ENCODE data around the gene FNDC8. TPM values are rescaled to one million over a fixed set of nuclear protein-coding genes. Genes with fewer than 3 reads are reported as not detected.
"Not testable (repeated sequence)": the region's sequence is repeated elsewhere in the genome, so short reads cannot be mapped to it uniquely, and the experiment has no call there.

Gene FNDC8
- total RNA-seq, 1 experiment from 2014 or later, result not detected

DNA sequence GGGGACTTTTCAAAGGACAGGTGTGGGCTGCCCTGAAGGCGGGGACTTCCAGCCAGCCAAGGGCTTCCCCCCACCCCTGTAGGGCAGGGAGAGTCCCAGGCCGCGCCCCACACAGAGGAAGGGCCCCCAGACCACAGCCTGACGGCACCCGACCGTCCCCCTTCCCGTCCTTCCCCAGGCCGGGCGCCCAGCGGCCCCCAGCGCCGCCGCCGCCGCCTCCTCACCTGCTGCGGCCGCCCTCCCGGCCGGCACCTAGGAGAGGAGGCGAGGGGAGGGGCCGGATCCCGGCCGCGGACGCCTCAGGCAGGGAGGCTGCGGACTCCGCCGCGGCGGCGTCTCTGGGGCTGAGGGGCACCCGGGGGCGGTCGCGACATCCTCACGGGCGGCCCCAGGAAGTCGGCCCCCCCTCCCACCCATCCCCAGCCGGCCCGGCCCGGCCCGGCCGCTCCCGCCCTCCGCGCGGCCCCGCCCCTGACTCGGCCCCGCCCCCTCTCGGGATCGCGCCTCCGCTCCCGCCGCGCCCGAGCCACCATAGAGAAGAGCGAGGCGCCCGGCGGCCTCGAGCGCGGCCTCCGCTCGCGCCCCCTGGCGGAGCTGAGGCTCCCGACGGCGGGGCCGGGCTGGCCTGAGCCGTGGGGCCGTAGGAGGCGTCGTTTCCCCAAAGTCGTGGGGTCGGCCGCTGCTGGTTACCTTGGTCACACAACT, 32.4 kb upstream of the FNDC8 start:
- H3F3A ChIP-seq (ENCODE audit: low read length, unreplicated experiment), result peaks cover 6% of the 10 kb centered on the region
- no peaks in the 10 kb centered on the region for H3K36me3 ChIP-seq (ENCODE audit: low read depth, low read length)
- no peaks in the 10 kb centered on the region for H3K27me3 ChIP-seq (ENCODE audit: low read length)
- CTCF ChIA-PET, result interaction anchor here (0.6 to 1.1 kb wide), 3 partner anchors 34 to 97 kb away, joined by 3 read pairs; no protein-coding TSS in a partner anchor
- H2AFZ ChIP-seq (ENCODE audit: low read length), result peak overlapping the region; percentile 75
- ATAC-seq, result peak; percentile 70
- peak; percentile 83 for DNase-seq
- H3K9me3 ChIP-seq (ENCODE audit: low read length), result no peaks in the 10 kb centered on the region
- H4K20me1 ChIP-seq (ENCODE audit: low read length), result no peaks in the 10 kb centered on the region
- H3K9ac ChIP-seq (ENCODE audit: low read length), result peak overlapping the region; percentile 100
- TF ChIP-seq EZH2 (IDR thresholded peaks at IDR 0.05; ENCODE audit: low read length, unreplicated experiment) (no peak), EZH2phosphoT487 (IDR thresholded peaks at IDR 0.05; ENCODE audit: borderline replicate concordance, low read length) (no peak)
- TF ChIP-seq, protein P1, sequence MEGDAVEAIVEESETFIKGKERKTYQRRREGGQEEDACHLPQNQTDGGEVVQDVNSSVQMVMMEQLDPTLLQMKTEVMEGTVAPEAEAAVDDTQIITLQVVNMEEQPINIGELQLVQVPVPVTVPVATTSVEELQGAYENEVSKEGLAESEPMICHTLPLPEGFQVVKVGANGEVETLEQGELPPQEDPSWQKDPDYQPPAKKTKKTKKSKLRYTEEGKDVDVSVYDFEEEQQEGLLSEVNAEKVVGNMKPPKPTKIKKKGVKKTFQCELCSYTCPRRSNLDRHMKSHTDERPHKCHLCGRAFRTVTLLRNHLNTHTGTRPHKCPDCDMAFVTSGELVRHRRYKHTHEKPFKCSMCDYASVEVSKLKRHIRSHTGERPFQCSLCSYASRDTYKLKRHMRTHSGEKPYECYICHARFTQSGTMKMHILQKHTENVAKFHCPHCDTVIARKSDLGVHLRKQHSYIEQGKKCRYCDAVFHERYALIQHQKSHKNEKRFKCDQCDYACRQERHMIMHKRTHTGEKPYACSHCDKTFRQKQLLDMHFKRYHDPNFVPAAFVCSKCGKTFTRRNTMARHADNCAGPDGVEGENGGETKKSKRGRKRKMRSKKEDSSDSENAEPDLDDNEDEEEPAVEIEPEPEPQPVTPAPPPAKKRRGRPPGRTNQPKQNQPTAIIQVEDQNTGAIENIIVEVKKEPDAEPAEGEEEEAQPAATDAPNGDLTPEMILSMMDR (conservative IDR thresholded peaks at IDR 0.05; ENCODE audit: low read depth, low read length), result peak; percentile 62
- peak overlapping the region; percentile 88 for H3K4me3 ChIP-seq (ENCODE audit: low read length)
- H3K4me1 ChIP-seq (ENCODE audit: insufficient read depth, low read length), result peaks cover 41% of the 10 kb centered on the region
- peak overlapping the region; percentile 96 for H3K4me2 ChIP-seq (ENCODE audit: low read length)
- intact Hi-C loops (cut with micrococcal nuclease), result loop anchor here (1.0 to 5.0 kb wide), 2 partner anchors 67 to 91 kb away; no protein-coding TSS in a partner anchor
- H3K9me2 ChIP-seq (replicated peaks; ENCODE audit: low read length), result no peaks in the 10 kb centered on the region
- BruUV-seq (replicated peaks), result no TSS peak
- POLR2A ChIA-PET (ENCODE audit: unreplicated experiment), result interaction anchor here (0.7 kb wide), 1 partner anchor 113 kb away, joined by 3 read pairs; no protein-coding TSS in a partner anchor
- H3K79me2 ChIP-seq (ENCODE audit: low read length), result peaks cover 41% of the 10 kb centered on the region
- peak overlapping the region; percentile 99 for H3K27ac ChIP-seq (ENCODE audit: low read length)

DNA sequence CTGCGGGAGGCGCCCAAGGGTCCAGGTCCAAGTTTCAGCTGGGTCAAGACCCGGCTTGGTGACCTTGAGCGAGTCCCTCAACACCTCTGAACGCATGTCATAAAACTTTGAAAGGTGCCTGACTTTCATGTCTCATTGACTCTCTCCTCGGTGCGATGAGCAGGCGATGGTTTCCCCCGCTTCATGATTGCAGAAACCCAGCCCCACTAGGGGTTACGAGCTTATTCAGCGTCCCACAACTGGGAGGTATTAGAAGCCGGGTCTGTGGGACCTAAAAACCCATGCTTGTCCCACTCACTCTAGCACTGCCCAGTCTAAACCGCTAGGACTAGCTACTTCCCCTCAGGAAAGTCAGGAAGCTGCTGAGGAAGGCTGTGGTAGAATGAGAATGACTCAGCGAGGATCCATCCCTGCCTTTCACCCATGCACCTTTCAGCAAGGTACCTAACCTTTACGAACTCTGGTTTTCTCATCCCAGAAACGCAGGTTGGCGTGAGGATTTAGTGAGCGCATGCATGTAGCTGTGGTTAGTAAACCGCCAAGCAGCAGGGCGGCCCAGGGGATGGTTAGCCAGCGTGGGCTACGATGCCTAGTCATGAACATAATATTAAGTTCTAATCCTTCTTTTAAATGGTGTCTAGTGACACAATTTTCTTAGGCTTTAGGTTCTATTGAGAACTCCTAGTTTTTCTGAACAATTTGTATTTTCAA, 31.7 kb upstream of the FNDC8 start:
- peak overlapping the region; percentile 75 for H2AFZ ChIP-seq (ENCODE audit: low read length)
- H3F3A ChIP-seq (ENCODE audit: low read length, unreplicated experiment), result peaks cover 6% of the 10 kb centered on the region
- H3K27ac ChIP-seq (ENCODE audit: low read length), result peak overlapping the region; percentile 89
- H3K9me3 ChIP-seq (ENCODE audit: low read length), result no peaks in the 10 kb centered on the region
- H3K9me2 ChIP-seq (replicated peaks; ENCODE audit: low read length), result no peaks in the 10 kb centered on the region
- peak overlapping the region; percentile 47 for H3K4me3 ChIP-seq (ENCODE audit: low read length)
- H3K27me3 ChIP-seq (ENCODE audit: low read length), result no peaks in the 10 kb centered on the region
- BruUV-seq (replicated peaks), result no TSS peak
- intact Hi-C loops (cut with micrococcal nuclease), result loop anchor here (1.0 to 5.0 kb wide), 2 partner anchors 67 to 91 kb away; no protein-coding TSS in a partner anchor
- TF ChIP-seq EZH2 (IDR thresholded peaks at IDR 0.05; ENCODE audit: low read length, unreplicated experiment), result no peak
- TF ChIP-seq, protein P1 (conservative IDR thresholded peaks at IDR 0.05; ENCODE audit: low read depth, low read length), result 0 out of 2 replicates have a peak, but pooled peaks have one; percentile 25
- peaks cover 35% of the 10 kb centered on the region for H3K79me2 ChIP-seq (ENCODE audit: low read length)
- peak overlapping the region; percentile 62 for H3K4me2 ChIP-seq (ENCODE audit: low read length)
- H3K4me1 ChIP-seq (ENCODE audit: insufficient read depth, low read length), result peaks cover 39% of the 10 kb centered on the region
- ChIA-PET CTCF (interaction anchor here (0.5 to 1.1 kb wide), 4 partner anchors 26 to 98 kb away, joined by 3 to 7 read pairs (median 3); no protein-coding TSS in a partner anchor), POLR2A (ENCODE audit: unreplicated experiment) (interaction anchor here (0.5 to 0.7 kb wide), 2 partner anchors 75 to 114 kb away, joined by 3 read pairs; no protein-coding TSS in a partner anchor)
- DNase-seq, result peak; percentile 68
- ATAC-seq, result peak; percentile 47
- H4K20me1 ChIP-seq (ENCODE audit: low read length), result no peaks in the 10 kb centered on the region
- peak overlapping the region; percentile 72 for H3K9ac ChIP-seq (ENCODE audit: low read length)
- no peaks in the 10 kb centered on the region for H3K36me3 ChIP-seq (ENCODE audit: low read depth, low read length)

DNA sequence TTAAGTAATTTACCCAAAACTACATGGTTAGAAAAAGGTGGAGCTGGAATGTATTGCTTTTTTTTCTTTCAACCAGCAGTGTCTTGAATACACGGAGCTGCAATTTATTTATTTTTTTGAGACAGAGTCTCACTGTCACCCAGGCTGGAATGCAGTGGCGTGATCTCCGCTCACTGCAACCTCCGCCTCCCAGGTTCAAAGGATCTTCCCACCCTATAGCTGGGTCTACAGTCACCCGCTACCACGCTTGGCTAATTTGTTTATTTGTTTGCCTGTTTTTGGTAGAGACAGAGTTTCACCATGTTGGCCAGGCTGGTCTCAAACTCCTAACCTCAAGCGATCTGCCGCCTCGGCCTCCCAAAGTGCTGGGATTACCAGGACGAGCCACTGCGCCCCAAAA, 30.7 kb upstream of the FNDC8 start:
- H3K4me2 ChIP-seq (ENCODE audit: low read length); H3F3A ChIP-seq (ENCODE audit: low read length, unreplicated experiment); H3K4me3 ChIP-seq (ENCODE audit: low read length); DNase-seq; H2AFZ ChIP-seq (ENCODE audit: low read length); CTCF ChIA-PET; POLR2A ChIA-PET (ENCODE audit: unreplicated experiment); H3K9ac ChIP-seq (ENCODE audit: low read length); H3K27me3 ChIP-seq (ENCODE audit: low read length); H3K9me3 ChIP-seq (ENCODE audit: low read length); H3K36me3 ChIP-seq (ENCODE audit: low read depth, low read length); H3K9me2 ChIP-seq (replicated peaks; ENCODE audit: low read length); H4K20me1 ChIP-seq (ENCODE audit: low read length); intact Hi-C loops (cut with micrococcal nuclease); H3K27ac ChIP-seq (ENCODE audit: low read length); BruUV-seq (replicated peaks); ATAC-seq: not testable (repeated sequence)
- Histone ChIP-seq H3K4me1 (ENCODE audit: insufficient read depth, low read length) (peaks cover 36% of the 10 kb centered on the region), H3K79me2 (ENCODE audit: low read length) (peaks cover 32% of the 10 kb centered on the region)

All from PC-3 (cell line).